GM12878 (cell line): ENCODE results near the gene NHS. TPM values are rescaled to one million over a fixed set of nuclear protein-coding genes. Genes with fewer than 3 reads are reported as not detected.

Experiments used
- ATAC-seq: fragments of 200-7000 bp; cut with Tn5 transposase; 3 replicates; pipeline ENCODE4 v1.9.1; 2020; ENCODE audit warnings: mild to moderate bottlenecking, moderate library complexity
- BruUV-seq: library from RNA; stranded (reverse); fragments of 400-500 nt; replicated peaks from 2 replicates; lab custom pipeline; 2021; lab: Mats Ljungman, UMichigan
- CTCF ChIA-PET: fragments of 300-600 bp; sonication (Branson Sonifier 250); formaldehyde crosslinking; extraction: SDS; loops from one replicate; lab custom pipeline; 2021; ENCODE audit warnings: inconsistent platforms; lab: Yijun Ruan, JAX
- POLR2A ChIA-PET: fragments of 350-600 bp; formaldehyde crosslinking; extraction: SDS; loops from one replicate; lab custom pipeline; 2021; ENCODE audit warnings: inconsistent platforms; lab: Charles Lee
- RAD21 ChIA-PET: fragments of 300-600 bp; sonication (Branson Sonifier 250); formaldehyde crosslinking; loops from one replicate; lab custom pipeline; 2023; ENCODE audit warnings: antibody characterized with exemption; ENCODE audit not compliant: unreplicated experiment; lab: Charles Lee
- SMC1A ChIA-PET: fragments of 300-600 bp; sonication (Branson Sonifier 250); formaldehyde crosslinking; loops from one replicate; lab custom pipeline; 2023; ENCODE audit not compliant: unreplicated experiment, uncharacterized antibody; lab: Charles Lee
- DNase-seq: peaks from one replicate; pipeline ENCODE4 v3.0.0-alpha.2; 2011; ENCODE audit warnings: low read depth, low spot score
- FAIRE-seq: peaks from 3 replicates; lab custom pipeline; 2011; peaks lifted over from hg19 to GRCh38; lab: Jason Lieb, UNC
- H2AFZ ChIP-seq: 2 replicates; pipeline ENCODE4 v1.6.0; 2011; ENCODE audit warnings: low read depth, low read length, control low read depth; ENCODE audit not compliant: control insufficient read depth
- H3K27ac ChIP-seq: 2 replicates; pipeline ENCODE4 v1.5.1; 2011; ENCODE audit warnings: control low read depth; ENCODE audit not compliant: control insufficient read depth, insufficient read depth
- H3K27me3 ChIP-seq, 2 experiments: replicated peaks in 1 of 2; 2 replicates each; pipeline versions ENCODE4 v1.6.0 to v1.6.1; 2011; ENCODE audit warnings: low read length in 1 of 2; ENCODE audit not compliant: control insufficient read depth in 2 of 2, insufficient read depth in 2 of 2
- H3K36me3 ChIP-seq, 2 experiments: 2 replicates each; pipeline ENCODE4 v1.5.1; 2011; ENCODE audit warnings: low read length in 1 of 2; ENCODE audit not compliant: control insufficient read depth in 2 of 2, insufficient read depth in 2 of 2
- H3K4me1 ChIP-seq: 2 replicates; pipeline ENCODE4 v1.6.1; 2011; ENCODE audit warnings: mild to moderate bottlenecking, low read length, moderate library complexity, mixed read lengths; ENCODE audit not compliant: control insufficient read depth, insufficient read depth
- H3K4me2 ChIP-seq: 2 replicates; pipeline ENCODE4 v1.6.0; 2011; ENCODE audit warnings: control low read depth; ENCODE audit not compliant: control insufficient read depth, insufficient read depth
- H3K4me3 ChIP-seq: fragments of 200-600 bp; sonication (generic); 2 replicates; pipeline ENCODE4 v1.5.1; 2016
- H3K79me2 ChIP-seq: 2 replicates; pipeline ENCODE4 v1.6.0; 2011; ENCODE audit warnings: low read length; ENCODE audit not compliant: control insufficient read depth, insufficient read depth
- H3K9ac ChIP-seq: 2 replicates; pipeline ENCODE4 v1.8.0; 2011; ENCODE audit warnings: low read length, control low read depth, mixed read lengths; ENCODE audit not compliant: control insufficient read depth, insufficient read depth
- H3K9me3 ChIP-seq: replicated peaks from 3 replicates; pipeline ENCODE4 v1.5.1; 2011; ENCODE audit warnings: mild to moderate bottlenecking, low read length; ENCODE audit not compliant: control insufficient read depth, insufficient read depth
- H4K20me1 ChIP-seq: 2 replicates; pipeline ENCODE4 v1.6.0; 2011; ENCODE audit not compliant: control insufficient read depth, insufficient read depth
- CBX5 ChIP-seq: sonication (generic); IDR thresholded peaks from 2 replicates; pipeline ENCODE4 v1.6.1; 2016; ENCODE audit warnings: low read depth, moderate library complexity, mild to moderate bottlenecking, inconsistent platforms
- EGR1 ChIP-seq, 2 experiments: IDR thresholded peaks; 1 replicate in 1 of 2; 2 replicates in 1 of 2; pipeline ENCODE4 v1.6.1; 2011 to 2012; ENCODE audit warnings: low read depth in 2 of 2, low read length in 2 of 2, borderline replicate concordance in 1 of 2, mild to moderate bottlenecking in 1 of 2, moderate library complexity in 1 of 2
- ELK1 ChIP-seq: IDR thresholded peaks from 2 replicates; pipeline ENCODE4 v1.6.1; 2012; ENCODE audit warnings: low read depth, low read length, improper control_type of control experiment
- MAX ChIP-seq: IDR thresholded peaks from 2 replicates; pipeline ENCODE4 v1.6.1; 2012; ENCODE audit warnings: low read depth, low read length, improper control_type of control experiment
- NBN ChIP-seq: fragments of 450-650 bp; IDR thresholded peaks from 2 replicates; pipeline ENCODE4 v1.6.1; 2016
- RELB ChIP-seq: fragments of 450-650 bp; IDR thresholded peaks from 2 replicates; pipeline ENCODE4 v1.6.1; 2017; ENCODE audit warnings: low read depth, mild to moderate bottlenecking, moderate library complexity
- SRF ChIP-seq, 2 experiments: IDR thresholded peaks; 2 replicates each; pipeline ENCODE4 v1.6.1; 2011; ENCODE audit warnings: low read depth in 2 of 2, low read length in 2 of 2, mild to moderate bottlenecking in 1 of 2, moderate library complexity in 1 of 2
- ZBTB33 ChIP-seq: fragments of 450-650 bp; IDR thresholded peaks from 2 replicates; pipeline ENCODE4 v1.6.1; 2017; ENCODE audit warnings: mild to moderate bottlenecking
- WGBS: methylation state at CpG from one replicate; pipeline ENCODE4 v1.1.6; 2016; ENCODE audit warnings: low lambda C conversion rate; ENCODE audit not compliant: insufficient replicate concordance, insufficient coverage; ENCODE audit errors: missing lambda C conversion rate; 5-methylcytosine and 5-hydroxymethylcytosine counted together
- in situ Hi-C: fragments of 300-500 bp; cut with MboI; formaldehyde crosslinking; loops from 9 replicates; pipeline ENCODE4 v1.14.3; 2018; ENCODE audit warnings: mixed read lengths
- intact Hi-C: fragments of 100-400 bp; cut with micrococcal nuclease; formaldehyde crosslinking; loops from one replicate; pipeline ENCODE4 v1.14.2; 2022; ENCODE audit not compliant: unreplicated experiment
- polyA plus RNA-seq, 11 experiments: library from polyadenylated mRNA; depleted of rRNA in 4 of 11; unstranded in 6 of 11; stranded (reverse) in 5 of 11; fragments of >200 nt; fragmentation: Nextera tagmentation in 4 of 11; fragmentation: Illumina TruSeq in 1 of 11; extraction: Ambion mirVana in 4 of 11; extraction: Trizol in 1 of 11; gene quantifications; 1 replicate in 1 of 11; 2 replicates in 10 of 11; pipeline versions ENCODE4 v1.2.1 to v1.2.3, GENCODE V29; 2011 to 2016; ENCODE audit warnings: inconsistent platforms in 2 of 11, missing spikeins in 2 of 11, low read depth in 1 of 11
- total RNA-seq, 4 experiments: library from RNA; depleted of rRNA in 3 of 4; stranded (reverse); fragments of >200 nt in 3 of 4; fragmentation: Illumina TruSeq in 1 of 4; extraction: Trizol in 1 of 4; gene quantifications; 2 replicates each; pipeline versions ENCODE4 v1.2.1 to v1.2.3, GENCODE V29; 2013 to 2021
- TF ChIP-seq, protein P1 (sequence below): fragments of 150-350 bp; IDR thresholded peaks from 2 replicates; pipeline ENCODE4 v1.6.1; 2016; ENCODE audit warnings: low read depth, low read length
- TF ChIP-seq, protein P2 (sequence below): fragments of 450-650 bp; formaldehyde crosslinking; IDR thresholded peaks from 2 replicates; pipeline ENCODE4 v1.4.0; 2020; ENCODE audit warnings: mild to moderate bottlenecking, moderate library complexity

Gene NHS
- total and polyA plus RNA-seq, 10 of the 15 experiments (the other 5 are each of a cell fraction or from before 2014, with no cell fraction given): under 0.01 to 0.07 (median 0.03) TPM; not detected in 7

GRCh38 chrX:17410651-17411050, 35.7 kb downstream of the NHS start (continued):
- no peak for TF ChIP-seq SRF (IDR thresholded peaks at IDR 0.05; ENCODE audit: low read depth in 2 of 2, low read length in 2 of 2)

GRCh38 chrX:17411205-17411604, 36.2 kb downstream of the NHS start:
- Histone ChIP-seq H3K9ac (no peak overlapping the region), H4K20me1 (no peaks in the 10 kb centered on the region), H3K27me3 (no peaks in the 10 kb centered on the region), H3K4me2 (no peak overlapping the region), H3K9me3 (no peaks in the 10 kb centered on the region), H3K36me3 (no peaks in the 10 kb centered on the region), H3K4me1 (no peaks in the 10 kb centered on the region), H3K27ac (no peak overlapping the region), H3K79me2 (no peaks in the 10 kb centered on the region), H3K4me3 (no peak overlapping the region), H2AFZ (no peak overlapping the region)
- intact Hi-C loops: no loop called here
- ChIA-PET RAD21 (no interaction called here), SMC1A (no interaction called here), POLR2A (no interaction called here), CTCF (no interaction called here)
- no TSS peak for BruUV-seq
- FAIRE-seq: no peak
- 22% methylated on average over 4 of the region's 4 CpGs for WGBS
- ATAC-seq: no peak
- TF ChIP-seq MAX (no peak), ELK1 (no peak), CBX5 (no peak), NBN (no peak), EGR1 (IDR thresholded peaks at IDR 0.05; ENCODE audit: borderline replicate concordance in 1 of 2, low read depth in 2 of 2, low read length in 2 of 2) (no peak), ZBTB33 (no peak), RELB (no peak)
- TF ChIP-seq, protein P1, sequence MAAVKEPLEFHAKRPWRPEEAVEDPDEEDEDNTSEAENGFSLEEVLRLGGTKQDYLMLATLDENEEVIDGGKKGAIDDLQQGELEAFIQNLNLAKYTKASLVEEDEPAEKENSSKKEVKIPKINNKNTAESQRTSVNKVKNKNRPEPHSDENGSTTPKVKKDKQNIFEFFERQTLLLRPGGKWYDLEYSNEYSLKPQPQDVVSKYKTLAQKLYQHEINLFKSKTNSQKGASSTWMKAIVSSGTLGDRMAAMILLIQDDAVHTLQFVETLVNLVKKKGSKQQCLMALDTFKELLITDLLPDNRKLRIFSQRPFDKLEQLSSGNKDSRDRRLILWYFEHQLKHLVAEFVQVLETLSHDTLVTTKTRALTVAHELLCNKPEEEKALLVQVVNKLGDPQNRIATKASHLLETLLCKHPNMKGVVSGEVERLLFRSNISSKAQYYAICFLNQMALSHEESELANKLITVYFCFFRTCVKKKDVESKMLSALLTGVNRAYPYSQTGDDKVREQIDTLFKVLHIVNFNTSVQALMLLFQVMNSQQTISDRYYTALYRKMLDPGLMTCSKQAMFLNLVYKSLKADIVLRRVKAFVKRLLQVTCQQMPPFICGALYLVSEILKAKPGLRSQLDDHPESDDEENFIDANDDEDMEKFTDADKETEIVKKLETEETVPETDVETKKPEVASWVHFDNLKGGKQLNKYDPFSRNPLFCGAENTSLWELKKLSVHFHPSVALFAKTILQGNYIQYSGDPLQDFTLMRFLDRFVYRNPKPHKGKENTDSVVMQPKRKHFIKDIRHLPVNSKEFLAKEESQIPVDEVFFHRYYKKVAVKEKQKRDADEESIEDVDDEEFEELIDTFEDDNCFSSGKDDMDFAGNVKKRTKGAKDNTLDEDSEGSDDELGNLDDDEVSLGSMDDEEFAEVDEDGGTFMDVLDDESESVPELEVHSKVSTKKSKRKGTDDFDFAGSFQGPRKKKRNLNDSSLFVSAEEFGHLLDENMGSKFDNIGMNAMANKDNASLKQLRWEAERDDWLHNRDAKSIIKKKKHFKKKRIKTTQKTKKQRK: no peak
- TF ChIP-seq, protein P2, sequence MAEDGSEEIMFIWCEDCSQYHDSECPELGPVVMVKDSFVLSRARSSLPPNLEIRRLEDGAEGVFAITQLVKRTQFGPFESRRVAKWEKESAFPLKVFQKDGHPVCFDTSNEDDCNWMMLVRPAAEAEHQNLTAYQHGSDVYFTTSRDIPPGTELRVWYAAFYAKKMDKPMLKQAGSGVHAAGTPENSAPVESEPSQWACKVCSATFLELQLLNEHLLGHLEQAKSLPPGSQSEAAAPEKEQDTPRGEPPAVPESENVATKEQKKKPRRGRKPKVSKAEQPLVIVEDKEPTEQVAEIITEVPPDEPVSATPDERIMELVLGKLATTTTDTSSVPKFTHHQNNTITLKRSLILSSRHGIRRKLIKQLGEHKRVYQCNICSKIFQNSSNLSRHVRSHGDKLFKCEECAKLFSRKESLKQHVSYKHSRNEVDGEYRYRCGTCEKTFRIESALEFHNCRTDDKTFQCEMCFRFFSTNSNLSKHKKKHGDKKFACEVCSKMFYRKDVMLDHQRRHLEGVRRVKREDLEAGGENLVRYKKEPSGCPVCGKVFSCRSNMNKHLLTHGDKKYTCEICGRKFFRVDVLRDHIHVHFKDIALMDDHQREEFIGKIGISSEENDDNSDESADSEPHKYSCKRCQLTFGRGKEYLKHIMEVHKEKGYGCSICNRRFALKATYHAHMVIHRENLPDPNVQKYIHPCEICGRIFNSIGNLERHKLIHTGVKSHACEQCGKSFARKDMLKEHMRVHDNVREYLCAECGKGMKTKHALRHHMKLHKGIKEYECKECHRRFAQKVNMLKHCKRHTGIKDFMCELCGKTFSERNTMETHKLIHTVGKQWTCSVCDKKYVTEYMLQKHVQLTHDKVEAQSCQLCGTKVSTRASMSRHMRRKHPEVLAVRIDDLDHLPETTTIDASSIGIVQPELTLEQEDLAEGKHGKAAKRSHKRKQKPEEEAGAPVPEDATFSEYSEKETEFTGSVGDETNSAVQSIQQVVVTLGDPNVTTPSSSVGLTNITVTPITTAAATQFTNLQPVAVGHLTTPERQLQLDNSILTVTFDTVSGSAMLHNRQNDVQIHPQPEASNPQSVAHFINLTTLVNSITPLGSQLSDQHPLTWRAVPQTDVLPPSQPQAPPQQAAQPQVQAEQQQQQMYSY (CRISPR knock-in tag): no peak
- DNase-seq: no peak
- in situ Hi-C loops: no loop called here
